ENCODE results near the gene TNS1. TPM values are rescaled to one million over a fixed set of nuclear protein-coding genes. Genes with fewer than 3 reads are reported as not detected.

The TNS1 gene
- total RNA-seq, 1 experiment from 2014 or later = 3.4 TPM

DNA sequence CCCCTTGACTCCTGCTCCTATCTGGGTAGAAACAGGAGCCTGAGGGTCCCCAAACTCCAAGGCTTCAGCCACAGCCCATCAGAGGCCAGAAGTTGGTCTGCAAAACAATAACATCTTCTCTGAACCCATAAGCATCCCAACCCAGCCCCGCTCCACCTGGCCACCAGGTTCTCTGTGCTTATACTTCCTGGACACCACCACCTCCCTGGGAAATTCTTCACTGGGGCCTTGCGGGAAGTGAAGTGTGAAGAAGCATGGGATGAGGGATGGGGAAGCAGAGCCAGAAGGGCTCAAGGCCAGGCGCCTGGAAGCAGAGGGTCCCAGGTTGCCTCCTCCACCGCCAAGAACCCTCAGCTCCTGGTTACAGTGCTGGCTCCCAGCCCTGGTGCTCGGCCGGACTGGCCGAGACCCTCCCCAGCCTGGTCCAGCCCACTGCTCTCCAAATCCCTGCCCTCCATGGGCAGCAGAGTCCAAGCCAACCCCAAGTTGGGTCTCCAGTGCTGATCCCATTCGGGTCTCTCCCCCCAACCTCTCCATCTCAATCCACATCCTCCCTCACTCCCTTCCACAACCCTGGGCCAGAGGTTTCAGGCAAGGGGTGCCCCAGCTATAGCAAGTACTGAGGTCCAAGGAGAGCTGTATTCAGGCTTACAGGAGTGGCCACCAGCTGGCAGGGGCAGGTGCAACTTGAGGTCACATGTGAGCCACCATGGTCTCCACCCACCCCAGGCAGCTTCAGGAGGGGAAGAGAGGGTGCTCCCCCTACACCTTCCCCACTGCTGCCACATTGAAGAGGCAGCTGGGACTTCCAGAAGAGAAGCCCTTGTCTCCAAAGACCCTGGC is 60.7 kb downstream of the TNS1 start:
- Histone ChIP-seq H3T11ph (ENCODE audit: low read length) (no peak overlapping the region), H3K79me1 (ENCODE audit: insufficient read depth, low read depth, low read length, poor library complexity, severe bottlenecking) (no peaks in the 10 kb centered on the region), H3K9me3 (ENCODE audit: control insufficient read depth, low read depth, low read length) (no peaks in the 10 kb centered on the region), H3K9ac (ENCODE audit: extremely low read depth, insufficient read length, low read length) (no peak overlapping the region), H2BK20ac (ENCODE audit: low read depth, low read length, poor library complexity, severe bottlenecking) (no peak overlapping the region), H4K5ac (ENCODE audit: insufficient read length, low read depth, low read length) (no peak overlapping the region), H3K23ac (ENCODE audit: insufficient read length, low read depth, low read length) (no peak overlapping the region), H3K27me3 (ENCODE audit: insufficient read depth, low read length) (no peaks in the 10 kb centered on the region), H2BK12ac (ENCODE audit: insufficient read length, low read depth, low read length) (no peak overlapping the region), H3K79me2 (ENCODE audit: insufficient read depth, low read length) (no peaks in the 10 kb centered on the region), H2AFZ (ENCODE audit: low read length) (no peak overlapping the region), H3K4me2 (ENCODE audit: insufficient read depth, insufficient read length, low read length) (no peak overlapping the region), H3K56ac (ENCODE audit: insufficient read length, low read depth, low read length) (no peak overlapping the region), H3K27ac (ENCODE audit: insufficient read length, low read depth, low read length) (no peak overlapping the region), H2BK5ac (ENCODE audit: insufficient read length, low read length) (no peak overlapping the region), H4K91ac (ENCODE audit: insufficient read length, low read depth, low read length) (no peak overlapping the region), H4K20me1 (ENCODE audit: control insufficient read depth, insufficient read depth, insufficient read length) (no peaks in the 10 kb centered on the region), H3K23me2 (ENCODE audit: insufficient read length, low read depth, low read length, poor library complexity, severe bottlenecking) (no peaks in the 10 kb centered on the region), H2BK120ac (ENCODE audit: low read depth, low read length, poor library complexity, severe bottlenecking) (no peak overlapping the region), H3K14ac (ENCODE audit: insufficient read depth, low read length) (no peak overlapping the region), H3K18ac (ENCODE audit: insufficient read length, low read depth, low read length) (no peak overlapping the region), H3K4ac (ENCODE audit: low read depth, low read length) (no peak overlapping the region), H4K8ac (replicated peaks; ENCODE audit: insufficient read length, low read depth, low read length) (no peak overlapping the region), H2BK15ac (ENCODE audit: low read depth, low read length) (no peak overlapping the region), H3K4me1 (ENCODE audit: insufficient read depth, low read length) (peaks cover 5% of the 10 kb centered on the region; the same call in 1 of the 2 replicates), H2AK5ac (ENCODE audit: insufficient read length, low read length) (no peak overlapping the region)
- Mint-ChIP-seq H3K4me3 (no peak overlapping the region), H3K9me3 (no peaks in the 10 kb centered on the region), H3K27ac (no peak overlapping the region), H3K36me3 (ENCODE audit: insufficient read depth in 1 of 3, low read depth in 3 of 3) (no peaks in the 10 kb centered on the region), H3K27me3 (ENCODE audit: low read depth) (peaks cover 7% of the 10 kb centered on the region), H3K4me1 (peaks cover 22 to 32% of the 10 kb centered on the region in 2 experiments)
- TF ChIP-seq, protein P1, sequence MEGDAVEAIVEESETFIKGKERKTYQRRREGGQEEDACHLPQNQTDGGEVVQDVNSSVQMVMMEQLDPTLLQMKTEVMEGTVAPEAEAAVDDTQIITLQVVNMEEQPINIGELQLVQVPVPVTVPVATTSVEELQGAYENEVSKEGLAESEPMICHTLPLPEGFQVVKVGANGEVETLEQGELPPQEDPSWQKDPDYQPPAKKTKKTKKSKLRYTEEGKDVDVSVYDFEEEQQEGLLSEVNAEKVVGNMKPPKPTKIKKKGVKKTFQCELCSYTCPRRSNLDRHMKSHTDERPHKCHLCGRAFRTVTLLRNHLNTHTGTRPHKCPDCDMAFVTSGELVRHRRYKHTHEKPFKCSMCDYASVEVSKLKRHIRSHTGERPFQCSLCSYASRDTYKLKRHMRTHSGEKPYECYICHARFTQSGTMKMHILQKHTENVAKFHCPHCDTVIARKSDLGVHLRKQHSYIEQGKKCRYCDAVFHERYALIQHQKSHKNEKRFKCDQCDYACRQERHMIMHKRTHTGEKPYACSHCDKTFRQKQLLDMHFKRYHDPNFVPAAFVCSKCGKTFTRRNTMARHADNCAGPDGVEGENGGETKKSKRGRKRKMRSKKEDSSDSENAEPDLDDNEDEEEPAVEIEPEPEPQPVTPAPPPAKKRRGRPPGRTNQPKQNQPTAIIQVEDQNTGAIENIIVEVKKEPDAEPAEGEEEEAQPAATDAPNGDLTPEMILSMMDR (conservative IDR thresholded peaks at IDR 0.05) = no peak
- no CpG with 5 or more reads among the region's 8 CpGs for WGBS (ENCODE audit: extremely low coverage, insufficient read length, low lambda C conversion rate)
- DNase-seq = no peak
